HUES6 (cell line): Measurements from ENCODE around the gene LHFPL6.

Experiments
- H3K27ac ChIP-seq: 2 replicates; pipeline ENCODE4 v1.7.0; 2013; ENCODE audit warnings: low read depth, mild to moderate bottlenecking, low read length, inconsistent platforms
- H3K27me3 ChIP-seq: 2 replicates; pipeline ENCODE4 v1.6.1; 2013; ENCODE audit warnings: low read length; ENCODE audit not compliant: control insufficient read depth, insufficient read depth
- H3K36me3 ChIP-seq: 2 replicates; pipeline ENCODE4 v1.6.1; 2013; ENCODE audit warnings: low read length; ENCODE audit not compliant: control insufficient read depth, insufficient read depth
- H3K4me1 ChIP-seq: 2 replicates; pipeline ENCODE4 v1.6.1; 2013; ENCODE audit warnings: low read length; ENCODE audit not compliant: control insufficient read depth, insufficient read depth
- H3K4me3 ChIP-seq: 2 replicates; pipeline ENCODE4 v1.5.1; 2013; ENCODE audit warnings: low read depth, low read length
- H3K9ac ChIP-seq: one replicate; pipeline ENCODE4 v1.6.1; 2013; ENCODE audit warnings: mild to moderate bottlenecking, low read length
- H3K9me3 ChIP-seq: 2 replicates; pipeline ENCODE4 v1.6.1; 2013; ENCODE audit warnings: low read depth, low read length; ENCODE audit not compliant: control insufficient read depth, insufficient read depth

The LHFPL6 gene

GRCh38 chr13:39385154-39385553, 217.8 kb downstream of the LHFPL6 start:
- no peak overlapping the region for H3K27ac ChIP-seq

GRCh38 chr13:39381456-39381855, 221.5 kb downstream of the LHFPL6 start:
- H3K36me3 ChIP-seq, result no peaks in the 10 kb centered on the region
- no peak overlapping the region for H3K27ac ChIP-seq
- H3K9me3 ChIP-seq, result peaks cover 8% of the 10 kb centered on the region
- no peak overlapping the region for H3K9ac ChIP-seq
- peaks cover 28% of the 10 kb centered on the region for H3K4me1 ChIP-seq
- H3K4me3 ChIP-seq, result no peak overlapping the region
- H3K27me3 ChIP-seq, result peaks cover 97% of the 10 kb centered on the region

More at GRCh38 chr13:39385154-39385553, 217.8 kb downstream of the LHFPL6 start:
- Histone ChIP-seq H3K9ac (no peak overlapping the region), H3K36me3 (no peaks in the 10 kb centered on the region), H3K27me3 (peaks cover 98% of the 10 kb centered on the region), H3K4me1 (peaks cover 32% of the 10 kb centered on the region), H3K4me3 (peak overlapping the region; percentile 2; the same call in 1 of the 2 replicates), H3K9me3 (peaks cover 8% of the 10 kb centered on the region)

- Histone ChIP-seq H3K4me1 (peaks cover 13% of the 10 kb centered on the region), H3K9me3 (peaks cover 8% of the 10 kb centered on the region), H3K27me3 (peaks cover 91% of the 10 kb centered on the region), H3K4me3 (no peak overlapping the region), H3K9ac (no peak overlapping the region), H3K27ac (no peak overlapping the region), H3K36me3 (no peaks in the 10 kb centered on the region)
Observed at GRCh38 chr13:39379667-39380655, 223.0 kb downstream of the LHFPL6 start.

- peaks cover 5% of the 10 kb centered on the region for H3K4me1 ChIP-seq
- peaks cover 8% of the 10 kb centered on the region for H3K9me3 ChIP-seq
- peaks cover 87% of the 10 kb centered on the region for H3K27me3 ChIP-seq
- H3K4me3 ChIP-seq, result no peak overlapping the region
- no peak overlapping the region for H3K9ac ChIP-seq
- H3K36me3 ChIP-seq, result no peaks in the 10 kb centered on the region
- H3K27ac ChIP-seq, result no peak overlapping the region
Observed at GRCh38 chr13:39379118-39379517, 223.9 kb downstream of the LHFPL6 start.

GRCh38 chr13:39378306-39378705, 224.7 kb downstream of the LHFPL6 start:
- 0 out of 2 replicates have a peak, but pooled peaks cover under 1% of the 10 kb centered on the region for H3K4me1 ChIP-seq
- H3K9ac ChIP-seq, result no peak overlapping the region
- no peak overlapping the region for H3K27ac ChIP-seq
- H3K27me3 ChIP-seq, result peaks cover 83% of the 10 kb centered on the region
- peaks cover 8% of the 10 kb centered on the region for H3K9me3 ChIP-seq
- no peak overlapping the region for H3K4me3 ChIP-seq
- H3K36me3 ChIP-seq, result no peaks in the 10 kb centered on the region

- Histone ChIP-seq H3K4me3 (no peak overlapping the region), H3K36me3 (no peaks in the 10 kb centered on the region), H3K27me3 (peaks cover 79% of the 10 kb centered on the region), H3K9me3 (peaks cover 8% of the 10 kb centered on the region), H3K4me1 (peaks cover 5% of the 10 kb centered on the region; the same call in 1 of the 2 replicates), H3K9ac (no peak overlapping the region), H3K27ac (no peak overlapping the region)
Observed at GRCh38 chr13:39377699-39378098, 225.3 kb downstream of the LHFPL6 start.

- Histone ChIP-seq H3K27me3 (peaks cover 62% of the 10 kb centered on the region), H3K4me1 (peaks cover 5% of the 10 kb centered on the region; the same call in 1 of the 2 replicates), H3K9ac (no peak overlapping the region), H3K4me3 (no peak overlapping the region), H3K36me3 (no peaks in the 10 kb centered on the region), H3K27ac (no peak overlapping the region), H3K9me3 (peaks cover 6% of the 10 kb centered on the region)
Observed at GRCh38 chr13:39376076-39376475, 226.9 kb downstream of the LHFPL6 start.

GRCh38 chr13:39375601-39376000, 227.4 kb downstream of the LHFPL6 start:
- Histone ChIP-seq H3K36me3 (no peaks in the 10 kb centered on the region), H3K4me1 (peaks cover 5% of the 10 kb centered on the region; the same call in 1 of the 2 replicates), H3K9ac (no peak overlapping the region), H3K27ac (no peak overlapping the region), H3K27me3 (peaks cover 58% of the 10 kb centered on the region), H3K9me3 (peaks cover 2% of the 10 kb centered on the region), H3K4me3 (no peak overlapping the region)

- H3K27me3 ChIP-seq, result peaks cover 58% of the 10 kb centered on the region
- no peaks in the 10 kb centered on the region for H3K36me3 ChIP-seq
- H3K27ac ChIP-seq, result no peak overlapping the region
- no peak overlapping the region for H3K4me3 ChIP-seq
- no peak overlapping the region for H3K9ac ChIP-seq
- H3K4me1 ChIP-seq, result peaks cover 5% of the 10 kb centered on the region; the same call in 1 of the 2 replicates
- no peaks in the 10 kb centered on the region for H3K9me3 ChIP-seq
Observed at GRCh38 chr13:39374741-39375189, 228.2 kb downstream of the LHFPL6 start.

- H3K9me3 ChIP-seq, result no peaks in the 10 kb centered on the region
- H3K4me1 ChIP-seq, result peaks cover 5% of the 10 kb centered on the region; the same call in 1 of the 2 replicates
- no peaks in the 10 kb centered on the region for H3K36me3 ChIP-seq
- H3K9ac ChIP-seq, result no peak overlapping the region
- H3K27me3 ChIP-seq, result peaks cover 43% of the 10 kb centered on the region
- no peak overlapping the region for H3K4me3 ChIP-seq
- H3K27ac ChIP-seq, result no peak overlapping the region
Observed at GRCh38 chr13:39373145-39373544, 229.8 kb downstream of the LHFPL6 start.

GRCh38 chr13:39371706-39372105, 231.3 kb downstream of the LHFPL6 start:
- Histone ChIP-seq H3K4me1 (peaks cover 5% of the 10 kb centered on the region; the same call in 1 of the 2 replicates), H3K4me3 (no peak overlapping the region), H3K36me3 (no peaks in the 10 kb centered on the region), H3K27ac (no peak overlapping the region), H3K9ac (no peak overlapping the region), H3K27me3 (peaks cover 28% of the 10 kb centered on the region), H3K9me3 (no peaks in the 10 kb centered on the region)
